HepG2 (cell line): ENCODE data around the gene MAPRE3. TPM values are rescaled to one million over a fixed set of nuclear protein-coding genes. Genes with fewer than 3 reads are reported as not detected.
A peak's percentile ranks its signal among the peaks of the same experiment; 100 is the strongest.

Experiments used
- ATF7 ChIP-seq, 2 experiments: fragments of 450-650 bp in 1 of 2; sonication (generic) in 1 of 2; formaldehyde crosslinking in 1 of 2; IDR thresholded peaks; 2 replicates each; pipeline versions ENCODE4 v1.4.0 to v1.6.1; 2016 to 2020; ENCODE audit warnings: antibody characterized with exemption in 1 of 2, mild to moderate bottlenecking in 1 of 2, missing genetic modification reagents in 1 of 2
- ATF7-NPFF ChIP-seq: sonication (generic); formaldehyde crosslinking; IDR thresholded peaks from 2 replicates; pipeline ENCODE4 v1.8.1; 2023; ENCODE audit warnings: mild to moderate bottlenecking, low read depth, missing genetic modification reagents, moderate library complexity
- ATRX ChIP-seq: sonication (generic); formaldehyde crosslinking; IDR thresholded peaks from 2 replicates; pipeline ENCODE4 v1.4.0; 2020; ENCODE audit warnings: missing genetic modification reagents, borderline replicate concordance
- CHD4 ChIP-seq: fragments of 200-600 bp; sonication (generic); IDR thresholded peaks from 2 replicates; pipeline ENCODE4 v1.7.0; 2017; ENCODE audit warnings: mild to moderate bottlenecking, low read length, borderline replicate concordance
- ERF ChIP-seq: IDR thresholded peaks from 2 replicates; pipeline ENCODE4 v1.6.1; 2018; ENCODE audit warnings: missing biosample characterization, missing genetic modification reagents
- FLYWCH1 ChIP-seq: sonication (generic); formaldehyde crosslinking; IDR thresholded peaks from 2 replicates; pipeline ENCODE4 v1.8.1; 2023; ENCODE audit warnings: mild to moderate bottlenecking, missing genetic modification reagents
- FOXP4 ChIP-seq: sonication (generic); formaldehyde crosslinking; IDR thresholded peaks from 2 replicates; pipeline ENCODE4 v1.4.0; 2020; ENCODE audit warnings: missing genetic modification reagents
- IRX3 ChIP-seq: sonication (generic); formaldehyde crosslinking; IDR thresholded peaks from 2 replicates; pipeline ENCODE4 v1.8.1; 2023; ENCODE audit warnings: mild to moderate bottlenecking, low read depth, missing genetic modification reagents, borderline replicate concordance
- MTA3 ChIP-seq: sonication (generic); formaldehyde crosslinking; IDR thresholded peaks from 2 replicates; pipeline ENCODE4 v1.4.0; 2020; ENCODE audit warnings: missing genetic modification reagents
- SP5 ChIP-seq: IDR thresholded peaks from 2 replicates; pipeline ENCODE4 v1.6.1; 2016; ENCODE audit warnings: low read depth, borderline replicate concordance
- ZBTB26 ChIP-seq: IDR thresholded peaks from 2 replicates; pipeline ENCODE4 v1.6.1; 2016; ENCODE audit warnings: missing compliant biosample characterization, missing genetic modification reagents, borderline replicate concordance
- ZBTB42 ChIP-seq: sonication (generic); formaldehyde crosslinking; IDR thresholded peaks from 2 replicates; pipeline ENCODE4 v1.5.0; 2020; ENCODE audit warnings: mild to moderate bottlenecking, missing genetic modification reagents
- ZNF17 ChIP-seq: sonication (generic); formaldehyde crosslinking; IDR thresholded peaks from 2 replicates; pipeline ENCODE4 v1.5.0; 2020; ENCODE audit warnings: mild to moderate bottlenecking, missing genetic modification reagents
- ZNF20 ChIP-seq: sonication (generic); formaldehyde crosslinking; IDR thresholded peaks from 2 replicates; pipeline ENCODE4 v1.4.0; 2020; ENCODE audit warnings: mild to moderate bottlenecking, moderate library complexity, missing genetic modification reagents
- ZNF232 ChIP-seq: sonication (generic); formaldehyde crosslinking; IDR thresholded peaks from 2 replicates; pipeline ENCODE4 v1.4.0; 2020; ENCODE audit warnings: missing genetic modification reagents, borderline replicate concordance
- ZNF3 ChIP-seq: IDR thresholded peaks from 2 replicates; pipeline ENCODE4 v1.7.0; 2017; ENCODE audit warnings: inconsistent platforms
- ZNF629 ChIP-seq: sonication (generic); formaldehyde crosslinking; conservative IDR thresholded peaks from 2 replicates; pipeline ENCODE4 v1.5.0; 2020; ENCODE audit warnings: missing genetic modification reagents
- polyA plus RNA-seq, 8 experiments: library from polyadenylated mRNA; depleted of rRNA in 3 of 8; stranded (reverse) in 7 of 8; unstranded in 1 of 8; fragments of >200 nt; fragmentation: Illumina TruSeq in 4 of 8; extraction: Trizol in 4 of 8; gene quantifications; 2 replicates each; pipeline versions ENCODE4 v1.2.1 to v1.2.3, GENCODE V29; 2011 to 2016; ENCODE audit warnings: low read depth in 4 of 8, missing spikeins in 1 of 8, mixed read lengths in 1 of 8; ENCODE audit not compliant: insufficient read depth in 1 of 8
- total RNA-seq, 5 experiments: library from RNA; depleted of rRNA; stranded (reverse); fragments of >200 nt; fragmentation: Illumina TruSeq; extraction: Trizol; gene quantifications; 2 replicates each; pipeline ENCODE4 v1.2.3, GENCODE V29; 2016; ENCODE audit warnings: low read depth in 1 of 5
- TF ChIP-seq, protein P1 (sequence below): sonication (generic); formaldehyde crosslinking; IDR thresholded peaks from 2 replicates; pipeline ENCODE4 v1.4.0; 2020; ENCODE audit warnings: missing genetic modification reagents, borderline replicate concordance
- TF ChIP-seq, protein P2 (sequence below): sonication (generic); formaldehyde crosslinking; IDR thresholded peaks from 2 replicates; pipeline ENCODE4 v1.9.0; 2021; ENCODE audit warnings: missing genetic modification reagents, mild to moderate bottlenecking, borderline replicate concordance
- TF ChIP-seq, protein P3 (sequence below): fragments of 450-650 bp; IDR thresholded peaks from 2 replicates; pipeline ENCODE4 v1.6.1; 2016

The MAPRE3 gene
- total and polyA plus RNA-seq, 2 of the 13 experiments (the other 11 are each of a cell fraction or from before 2014, with no cell fraction given) = 0.31 to 0.91 TPM

GRCh38 chr2:26925100-26925791, 45.2 kb upstream of the MAPRE3 start (continued):
- TF ChIP-seq, protein P1, sequence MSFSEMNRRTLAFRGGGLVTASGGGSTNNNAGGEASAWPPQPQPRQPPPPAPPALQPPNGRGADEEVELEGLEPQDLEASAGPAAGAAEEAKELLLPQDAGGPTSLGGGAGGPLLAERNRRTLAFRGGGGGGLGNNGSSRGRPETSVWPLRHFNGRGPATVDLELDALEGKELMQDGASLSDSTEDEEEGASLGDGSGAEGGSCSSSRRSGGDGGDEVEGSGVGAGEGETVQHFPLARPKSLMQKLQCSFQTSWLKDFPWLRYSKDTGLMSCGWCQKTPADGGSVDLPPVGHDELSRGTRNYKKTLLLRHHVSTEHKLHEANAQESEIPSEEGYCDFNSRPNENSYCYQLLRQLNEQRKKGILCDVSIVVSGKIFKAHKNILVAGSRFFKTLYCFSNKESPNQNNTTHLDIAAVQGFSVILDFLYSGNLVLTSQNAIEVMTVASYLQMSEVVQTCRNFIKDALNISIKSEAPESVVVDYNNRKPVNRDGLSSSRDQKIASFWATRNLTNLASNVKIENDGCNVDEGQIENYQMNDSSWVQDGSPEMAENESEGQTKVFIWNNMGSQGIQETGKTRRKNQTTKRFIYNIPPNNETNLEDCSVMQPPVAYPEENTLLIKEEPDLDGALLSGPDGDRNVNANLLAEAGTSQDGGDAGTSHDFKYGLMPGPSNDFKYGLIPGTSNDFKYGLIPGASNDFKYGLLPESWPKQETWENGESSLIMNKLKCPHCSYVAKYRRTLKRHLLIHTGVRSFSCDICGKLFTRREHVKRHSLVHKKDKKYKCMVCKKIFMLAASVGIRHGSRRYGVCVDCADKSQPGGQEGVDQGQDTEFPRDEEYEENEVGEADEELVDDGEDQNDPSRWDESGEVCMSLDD (CRISPR knock-in tag) = 0 out of 2 replicates have a peak, but pooled peaks have one; percentile 19
- 0 out of 2 replicates have a peak, but pooled peaks have one; percentile 27 for TF ChIP-seq SP5 (CRISPR knock-in tag)
- no peak; the same call in 1 of the 2 replicates for TF ChIP-seq ZNF3 (CRISPR knock-in tag)
- TF ChIP-seq ATF7 (IDR thresholded peaks at IDR 0.05) = no peak
- TF ChIP-seq ATF7 (CRISPR knock-in tag; IDR thresholded peaks at IDR 0.05) = 0 out of 2 replicates have a peak, but pooled peaks have one; percentile 68
- no peak for TF ChIP-seq FLYWCH1
- no peak for TF ChIP-seq ATRX (CRISPR knock-in tag)
- no peak for TF ChIP-seq ZBTB26 (CRISPR knock-in tag)
- no peak for TF ChIP-seq CHD4
- peak; percentile 40; the same call in 1 of the 2 replicates for TF ChIP-seq ATF7-NPFF (CRISPR knock-in tag)
- TF ChIP-seq ZNF232 (CRISPR knock-in tag) = peak; percentile 66; the same call in 1 of the 2 replicates
- TF ChIP-seq, protein P2, sequence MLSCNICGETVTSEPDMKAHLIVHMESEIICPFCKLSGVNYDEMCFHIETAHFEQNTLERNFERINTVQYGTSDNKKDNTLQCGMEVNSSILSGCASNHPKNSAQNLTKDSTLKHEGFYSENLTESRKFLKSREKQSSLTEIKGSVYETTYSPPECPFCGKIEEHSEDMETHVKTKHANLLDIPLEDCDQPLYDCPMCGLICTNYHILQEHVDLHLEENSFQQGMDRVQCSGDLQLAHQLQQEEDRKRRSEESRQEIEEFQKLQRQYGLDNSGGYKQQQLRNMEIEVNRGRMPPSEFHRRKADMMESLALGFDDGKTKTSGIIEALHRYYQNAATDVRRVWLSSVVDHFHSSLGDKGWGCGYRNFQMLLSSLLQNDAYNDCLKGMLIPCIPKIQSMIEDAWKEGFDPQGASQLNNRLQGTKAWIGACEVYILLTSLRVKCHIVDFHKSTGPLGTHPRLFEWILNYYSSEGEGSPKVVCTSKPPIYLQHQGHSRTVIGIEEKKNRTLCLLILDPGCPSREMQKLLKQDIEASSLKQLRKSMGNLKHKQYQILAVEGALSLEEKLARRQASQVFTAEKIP (CRISPR knock-in tag) = no peak
- TF ChIP-seq, protein P3, sequence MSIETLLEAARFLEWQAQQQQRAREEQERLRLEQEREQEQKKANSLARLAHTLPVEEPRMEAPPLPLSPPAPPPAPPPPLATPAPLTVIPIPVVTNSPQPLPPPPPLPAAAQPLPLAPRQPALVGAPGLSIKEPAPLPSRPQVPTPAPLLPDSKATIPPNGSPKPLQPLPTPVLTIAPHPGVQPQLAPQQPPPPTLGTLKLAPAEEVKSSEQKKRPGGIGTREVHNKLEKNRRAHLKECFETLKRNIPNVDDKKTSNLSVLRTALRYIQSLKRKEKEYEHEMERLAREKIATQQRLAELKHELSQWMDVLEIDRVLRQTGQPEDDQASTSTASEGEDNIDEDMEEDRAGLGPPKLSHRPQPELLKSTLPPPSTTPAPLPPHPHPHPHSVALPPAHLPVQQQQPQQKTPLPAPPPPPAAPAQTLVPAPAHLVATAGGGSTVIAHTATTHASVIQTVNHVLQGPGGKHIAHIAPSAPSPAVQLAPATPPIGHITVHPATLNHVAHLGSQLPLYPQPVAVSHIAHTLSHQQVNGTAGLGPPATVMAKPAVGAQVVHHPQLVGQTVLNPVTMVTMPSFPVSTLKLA = no peak
- peak; percentile 56 for TF ChIP-seq FOXP4 (CRISPR knock-in tag)
- no peak for TF ChIP-seq MTA3
- TF ChIP-seq ZNF629 = peak; percentile 30; the same call in 1 of the 2 replicates
- TF ChIP-seq IRX3 (CRISPR knock-in tag) = no peak
- no peak for TF ChIP-seq ZBTB42 (CRISPR knock-in tag)
- TF ChIP-seq ERF (CRISPR knock-in tag) = peak; percentile 76; the same call in 1 of the 2 replicates
- TF ChIP-seq ZNF20 (CRISPR knock-in tag) = no peak
- TF ChIP-seq ZNF17 (CRISPR knock-in tag) = no peak
